Glutamatergic neuron (in vitro differentiated cells): ENCODE measurements around the gene CACNG4. TPM values are rescaled to one million over a fixed set of nuclear protein-coding genes. Genes with fewer than 3 reads are reported as not detected.

Experiments
- DNase-seq: peaks from one replicate; pipeline ENCODE4 v3.0.0; 2022
- H3K27ac Mint-ChIP-seq: one replicate; pipeline ENCODE4 v1.8.0; 2020; ENCODE audit warnings: mild to moderate bottlenecking, mixed read lengths, inconsistent platforms; ENCODE audit not compliant: unreplicated experiment
- H3K27me3 Mint-ChIP-seq: one replicate; pipeline ENCODE4 v1.8.0; 2020; ENCODE audit warnings: mild to moderate bottlenecking, moderate library complexity, mixed read lengths, inconsistent platforms; ENCODE audit not compliant: unreplicated experiment
- H3K36me3 Mint-ChIP-seq: one replicate; pipeline ENCODE4 v1.8.0; 2020; ENCODE audit warnings: mild to moderate bottlenecking, mixed read lengths, inconsistent platforms; ENCODE audit not compliant: unreplicated experiment
- H3K4me1 Mint-ChIP-seq: one replicate; pipeline ENCODE4 v1.8.0; 2020; ENCODE audit warnings: mild to moderate bottlenecking, low read depth, mixed read lengths, inconsistent platforms; ENCODE audit not compliant: unreplicated experiment
- H3K4me3 Mint-ChIP-seq: one replicate; pipeline ENCODE4 v1.8.0; 2020; ENCODE audit warnings: mild to moderate bottlenecking, mixed read lengths, inconsistent platforms; ENCODE audit not compliant: unreplicated experiment
- H3K9me3 Mint-ChIP-seq: one replicate; pipeline ENCODE4 v1.8.0; 2020; ENCODE audit warnings: mild to moderate bottlenecking, moderate library complexity, mixed read lengths, inconsistent platforms; ENCODE audit not compliant: unreplicated experiment
- CTCF ChIP-seq: fragments of 200-600 bp; sonication (generic); IDR thresholded peaks from one replicate; pipeline ENCODE4 v1.5.0; 2021; ENCODE audit not compliant: partially characterized antibody, unreplicated experiment
- total RNA-seq: library from RNA; stranded (reverse); fragmentation: NEBNext Ultra II Directional; extraction: Animal tissue kit (Norgen Biotek cat#: 25700); gene quantifications from one replicate; pipeline ENCODE4 v1.2.1, GENCODE V29; 2021; ENCODE audit not compliant: unreplicated experiment

CACNG4 gene
- total RNA-seq, 1 donor from 2014 or later = 105 TPM

DNA sequence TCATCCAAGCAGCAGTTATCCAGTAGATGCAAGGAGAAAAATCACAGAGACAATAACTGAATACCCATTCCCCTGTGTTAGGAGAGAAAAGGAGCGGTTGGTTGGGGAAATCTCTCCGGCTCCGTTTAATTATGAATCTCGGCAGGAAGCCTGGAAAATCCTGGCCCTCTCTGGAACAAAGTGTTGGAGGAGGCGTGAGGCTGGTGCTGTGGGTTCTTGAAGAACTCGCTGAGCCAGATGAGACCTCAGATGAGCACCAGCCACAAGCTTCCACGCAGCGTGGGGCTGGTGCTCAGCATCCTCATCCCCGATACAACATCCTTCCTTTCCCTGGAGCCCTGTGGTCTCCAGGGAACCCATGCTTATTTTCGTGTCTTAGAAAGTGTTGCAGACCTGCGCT is 39.7 kb downstream of the CACNG4 start:
- no peak for DNase-seq

DNA sequence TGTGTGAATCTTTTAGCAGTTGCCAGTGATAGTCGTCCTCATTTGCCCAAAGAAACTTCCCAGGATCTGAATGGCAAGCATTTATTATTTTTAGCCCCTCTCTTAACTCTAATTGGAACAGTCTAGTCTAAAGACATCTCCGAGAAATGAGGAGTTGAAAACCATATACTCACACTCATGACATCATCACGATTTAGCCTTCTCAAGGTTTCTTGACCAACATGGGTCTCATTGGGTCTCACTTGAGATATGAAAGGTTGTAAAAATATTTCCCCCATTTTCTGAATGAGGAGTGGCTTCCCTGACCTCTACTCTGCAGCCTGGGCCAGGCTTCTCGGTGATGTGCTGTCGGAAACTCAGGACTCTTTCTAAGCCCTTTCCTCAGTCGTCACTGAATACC is 42.8 kb downstream of the CACNG4 start:
- no peak for DNase-seq
- no peak overlapping the region for H3K27ac Mint-ChIP-seq
- peaks cover 11% of the 10 kb centered on the region for H3K9me3 Mint-ChIP-seq
- H3K27me3 Mint-ChIP-seq = peaks cover 15% of the 10 kb centered on the region
- peaks cover 2% of the 10 kb centered on the region for H3K4me1 Mint-ChIP-seq
- peaks cover 36% of the 10 kb centered on the region for H3K36me3 Mint-ChIP-seq
- no peak overlapping the region for H3K4me3 Mint-ChIP-seq
- TF ChIP-seq CTCF = no peak

More for the DNA sequence above, 39.7 kb downstream of the CACNG4 start:
- Mint-ChIP-seq H3K27ac (no peak overlapping the region), H3K4me3 (no peak overlapping the region), H3K4me1 (no peaks in the 10 kb centered on the region), H3K9me3 (peaks cover 13% of the 10 kb centered on the region), H3K27me3 (peaks cover 13% of the 10 kb centered on the region), H3K36me3 (peaks cover 34% of the 10 kb centered on the region)
- TF ChIP-seq CTCF = no peak

- H3K4me3 Mint-ChIP-seq = no peak overlapping the region
- peaks cover 16% of the 10 kb centered on the region for H3K27me3 Mint-ChIP-seq
- no peak for TF ChIP-seq CTCF
- no peak for DNase-seq
- peaks cover 11% of the 10 kb centered on the region for H3K9me3 Mint-ChIP-seq
- H3K4me1 Mint-ChIP-seq = peaks cover 5% of the 10 kb centered on the region
- peaks cover 29% of the 10 kb centered on the region for H3K36me3 Mint-ChIP-seq
- H3K27ac Mint-ChIP-seq = no peak overlapping the region
Measured at GRCh38 chr17:67008101-67008500, 43.6 kb downstream of the CACNG4 start.

- Mint-ChIP-seq H3K36me3 (peaks cover 23% of the 10 kb centered on the region), H3K27ac (no peak overlapping the region), H3K27me3 (peaks cover 13% of the 10 kb centered on the region), H3K4me3 (no peak overlapping the region), H3K4me1 (peaks cover 15% of the 10 kb centered on the region), H3K9me3 (peaks cover 18% of the 10 kb centered on the region)
- no peak for DNase-seq
- TF ChIP-seq CTCF = no peak
Measured at GRCh38 chr17:67011527-67012175, 47.1 kb downstream of the CACNG4 start.

DNA sequence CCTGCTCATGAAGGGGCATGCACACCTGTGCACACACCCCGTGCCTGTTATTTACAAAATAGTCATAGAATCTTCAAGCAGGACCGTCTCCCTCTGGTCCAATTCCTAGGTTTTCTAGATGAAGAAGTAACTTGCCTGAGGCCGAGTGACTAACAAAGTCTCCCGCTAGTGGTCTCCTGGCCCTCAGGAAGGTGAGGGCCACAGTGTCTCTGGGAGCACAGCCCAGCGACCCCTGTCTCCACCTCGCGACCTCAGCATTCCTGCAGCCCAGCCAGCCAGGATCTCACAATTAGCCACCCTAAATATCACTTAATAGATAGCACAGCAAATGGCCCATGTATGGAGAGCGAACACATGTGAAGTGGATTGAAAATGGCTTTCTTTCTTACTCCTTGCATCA is 49.4 kb downstream of the CACNG4 start:
- Mint-ChIP-seq H3K27ac (peak overlapping the region; percentile 62), H3K27me3 (peaks cover 15% of the 10 kb centered on the region), H3K4me1 (peaks cover 30% of the 10 kb centered on the region), H3K4me3 (peak overlapping the region; percentile 40), H3K9me3 (peaks cover 23% of the 10 kb centered on the region), H3K36me3 (peaks cover 20% of the 10 kb centered on the region)
- DNase-seq = no peak
- TF ChIP-seq CTCF = no peak
